Endothelial cell of umbilical vein (primary cell): ENCODE results near the gene MORC4. TPM values are rescaled to one million over a fixed set of nuclear protein-coding genes. Genes with fewer than 3 reads are reported as not detected.

Experiments
- BruUV-seq: library from RNA; stranded (reverse); fragments of 400-500 nt; replicated peaks from 2 replicates; lab custom pipeline; 2021; lab: Mats Ljungman, UMichigan
- CTCF ChIA-PET: fragments of 300-600, 350-600 bp; sonication (Branson Sonifier 250); formaldehyde crosslinking; loops from one replicate; lab custom pipeline; 2021; ENCODE audit warnings: antibody characterized with exemption, inconsistent platforms; lab: Charles Lee
- POLR2A ChIA-PET: fragments of 300-600, 350-600 bp; sonication (Branson Sonifier 250); formaldehyde crosslinking; loops from one replicate; lab custom pipeline; 2021; ENCODE audit warnings: antibody characterized with exemption, inconsistent platforms; lab: Charles Lee
- DNase-seq: peaks from one replicate; pipeline ENCODE4 v3.0.0-alpha.2; 2011; ENCODE audit warnings: low read depth, low spot score
- FAIRE-seq: peaks from 2 replicates; lab custom pipeline; 2011; peaks lifted over from hg19 to GRCh38; lab: Jason Lieb, UNC
- H2AFZ ChIP-seq: 2 replicates; pipeline ENCODE4 v1.6.0; 2012; ENCODE audit warnings: low read depth, low read length, control low read depth, inconsistent platforms
- H3K27ac ChIP-seq: 2 replicates; pipeline ENCODE4 v1.5.1; 2011; ENCODE audit warnings: low read depth, mild to moderate bottlenecking, control low read depth, low read length, moderate library complexity; ENCODE audit not compliant: insufficient read depth
- H3K27me3 ChIP-seq, 2 experiments: 2 replicates each; pipeline versions ENCODE4 v1.6.0 to v1.6.1; 2011; ENCODE audit warnings: low read length in 2 of 2, mixed read lengths in 1 of 2; ENCODE audit not compliant: control insufficient read depth in 2 of 2, insufficient read depth in 2 of 2
- H3K36me3 ChIP-seq, 2 experiments: 2 replicates in 1 of 2; 3 replicates in 1 of 2; pipeline ENCODE4 v1.5.1; 2011; ENCODE audit warnings: low read length in 2 of 2, mild to moderate bottlenecking in 1 of 2, moderate library complexity in 1 of 2; ENCODE audit not compliant: control insufficient read depth in 2 of 2, insufficient read depth in 2 of 2; ENCODE audit errors: extremely low read depth in 1 of 2
- H3K4me1 ChIP-seq: 3 replicates; pipeline ENCODE4 v1.5.1; 2011; ENCODE audit warnings: mild to moderate bottlenecking, low read length; ENCODE audit not compliant: control insufficient read depth, insufficient read depth; ENCODE audit errors: extremely low read depth
- H3K4me2 ChIP-seq: 2 replicates; pipeline ENCODE4 v1.6.1; 2011; ENCODE audit warnings: low read length, control low read depth, mixed read lengths; ENCODE audit not compliant: insufficient read depth
- H3K4me3 ChIP-seq, 3 experiments: fragments of 200-600 bp in 1 of 3; sonication (generic), shearing (Covaris generic) in 1 of 3; replicated peaks in 1 of 3; 2 replicates each; pipeline ENCODE4 v1.5.1; 2011 to 2016; ENCODE audit warnings: control low read depth in 3 of 3, low read length in 3 of 3, mild to moderate bottlenecking in 2 of 3, inconsistent platforms in 1 of 3, low read depth in 1 of 3, moderate library complexity in 1 of 3; ENCODE audit not compliant: insufficient read depth in 1 of 3
- H3K79me2 ChIP-seq: 2 replicates; pipeline ENCODE4 v1.6.0; 2012; ENCODE audit warnings: low read length, inconsistent platforms; ENCODE audit not compliant: control insufficient read depth, insufficient read depth
- H3K9ac ChIP-seq: replicated peaks from 2 replicates; pipeline ENCODE3; 2011; ENCODE audit warnings: low read length, control low read depth; ENCODE audit not compliant: insufficient read depth; ENCODE audit errors: extremely low read depth
- H3K9me1 ChIP-seq: replicated peaks from 3 replicates; pipeline ENCODE4 v1.6.0; 2011; ENCODE audit warnings: mild to moderate bottlenecking, low read length; ENCODE audit not compliant: control insufficient read depth, insufficient read depth; ENCODE audit errors: extremely low read depth
- H3K9me3 ChIP-seq: replicated peaks from 2 replicates; pipeline ENCODE4 v1.5.1; 2012; ENCODE audit warnings: low read length, inconsistent platforms; ENCODE audit not compliant: control insufficient read depth, insufficient read depth
- H4K20me1 ChIP-seq: replicated peaks from 2 replicates; pipeline ENCODE3; 2011; ENCODE audit warnings: mild to moderate bottlenecking, low read length; ENCODE audit not compliant: control insufficient read depth, insufficient read depth; ENCODE audit errors: extremely low read depth
- EZH2 ChIP-seq: IDR thresholded peaks from 2 replicates; pipeline ENCODE4 v1.6.1; 2012; ENCODE audit warnings: borderline replicate concordance, low read depth, mild to moderate bottlenecking, moderate library complexity, low read length, inconsistent platforms; ENCODE audit not compliant: severe bottlenecking
- FOS ChIP-seq: IDR thresholded peaks from 2 replicates; pipeline ENCODE4 v1.6.1; 2011; ENCODE audit warnings: mild to moderate bottlenecking, low read length, moderate library complexity, borderline replicate concordance; ENCODE audit not compliant: insufficient read depth
- GATA2 ChIP-seq: IDR thresholded peaks from 2 replicates; pipeline ENCODE4 v1.7.0; 2011; ENCODE audit warnings: low read depth, mild to moderate bottlenecking, moderate library complexity, mixed read lengths, low read length; ENCODE audit not compliant: insufficient read length, insufficient read depth
- JUN ChIP-seq: IDR thresholded peaks from 2 replicates; pipeline ENCODE4 v1.6.1; 2011; ENCODE audit warnings: borderline replicate concordance, low read depth; ENCODE audit not compliant: insufficient read length, insufficient read depth
- MYC ChIP-seq: IDR thresholded peaks from one replicate; pipeline ENCODE4 v1.6.1; 2011; ENCODE audit warnings: mild to moderate bottlenecking, low read depth, low read length
- POLR2A ChIP-seq: IDR thresholded peaks from 2 replicates; pipeline ENCODE4 v1.6.1; 2012; ENCODE audit warnings: low read depth, mild to moderate bottlenecking, control low read depth, low read length
- POLR2AphosphoS5 ChIP-seq: IDR thresholded peaks from 2 replicates; pipeline ENCODE4 v1.6.1; 2012; ENCODE audit warnings: low read depth, mild to moderate bottlenecking, control low read depth, low read length, moderate library complexity; ENCODE audit not compliant: insufficient read depth
- dilution Hi-C: fragments of 300-500 bp; cut with MboI; formaldehyde crosslinking; loops from one replicate; pipeline ENCODE4 v1.15.0; 2019; ENCODE audit warnings: low sequenced_read_pairs; ENCODE audit not compliant: extremely low pct_ligation_motif_present
- intact Hi-C: fragments of 100-400 bp; cut with micrococcal nuclease; formaldehyde crosslinking; loops from one replicate; pipeline ENCODE4 v1.10.0; 2022
- polyA plus RNA-seq, 4 experiments: library from polyadenylated mRNA; depleted of rRNA in 3 of 4; stranded (reverse) in 3 of 4; unstranded in 1 of 4; fragments of >200 nt; gene quantifications; 2 replicates each; pipeline versions ENCODE4 v1.2.1 to v1.2.3, GENCODE V29; 2011 to 2012; ENCODE audit warnings: missing spikeins in 1 of 4
- total RNA-seq: library from RNA; stranded (reverse); gene quantifications from 2 replicates; pipeline ENCODE4 v1.2.3, GENCODE V29; 2021
- TF ChIP-seq, protein P1 (sequence below): IDR thresholded peaks from 2 replicates; pipeline ENCODE4 v1.6.1; 2011; ENCODE audit not compliant: insufficient read depth, insufficient read length
- TF ChIP-seq, protein P2 (sequence below), 2 donors: IDR thresholded peaks; 1 replicate in 1 of 2; 2 replicates in 1 of 2; pipeline ENCODE4 v1.5.1; 2011; ENCODE audit warnings: low read length in 2 of 2, mild to moderate bottlenecking in 2 of 2, moderate library complexity in 2 of 2, control low read depth in 1 of 2, inconsistent platforms in 1 of 2, low read depth in 1 of 2; ENCODE audit not compliant: insufficient read depth in 1 of 2; ENCODE audit errors: extremely low read depth in 1 of 2

MORC4 gene
- total and polyA plus RNA-seq, 2 donors (not counting 3 experiments of a cell fraction or from before 2014, with no cell fraction given): 4.3 to 12.0 TPM

GRCh38 chrX:106917830-106918500 lies 82.0 kb downstream of the MORC4 start:
- POLR2A ChIA-PET: interaction anchor here (1.0 kb wide), 1 partner anchor 24 kb away, joined by 3 read pairs; no protein-coding TSS in a partner anchor

DNA sequence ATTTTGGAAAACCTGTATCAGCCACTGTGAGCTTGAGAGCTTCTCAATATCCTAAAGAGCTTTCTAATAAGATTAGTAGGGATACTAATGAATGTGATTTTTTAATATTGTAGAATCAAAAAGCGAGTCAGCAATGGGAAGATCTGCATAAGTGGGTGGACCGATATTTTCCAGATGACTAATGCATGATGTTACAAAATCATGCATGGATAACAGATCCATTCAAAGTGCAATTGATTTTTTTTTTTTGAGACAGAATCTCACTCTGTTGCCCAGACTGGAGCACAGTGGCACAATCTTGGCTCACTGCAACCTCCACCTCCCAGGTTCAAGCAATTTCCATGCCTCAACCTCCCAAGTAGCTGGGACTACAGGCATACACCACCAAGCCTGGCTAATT lies 87.1 kb downstream of the MORC4 start:
- dilution Hi-C loops: no loop called here
- TF ChIP-seq MYC (no peak), POLR2AphosphoS5 (no peak), POLR2A (no peak), GATA2 (no peak), FOS (no peak), EZH2 (no peak), JUN (no peak)
- TF ChIP-seq, protein P1, sequence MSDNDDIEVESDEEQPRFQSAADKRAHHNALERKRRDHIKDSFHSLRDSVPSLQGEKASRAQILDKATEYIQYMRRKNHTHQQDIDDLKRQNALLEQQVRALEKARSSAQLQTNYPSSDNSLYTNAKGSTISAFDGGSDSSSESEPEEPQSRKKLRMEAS: no peak
- TF ChIP-seq, protein P2, sequence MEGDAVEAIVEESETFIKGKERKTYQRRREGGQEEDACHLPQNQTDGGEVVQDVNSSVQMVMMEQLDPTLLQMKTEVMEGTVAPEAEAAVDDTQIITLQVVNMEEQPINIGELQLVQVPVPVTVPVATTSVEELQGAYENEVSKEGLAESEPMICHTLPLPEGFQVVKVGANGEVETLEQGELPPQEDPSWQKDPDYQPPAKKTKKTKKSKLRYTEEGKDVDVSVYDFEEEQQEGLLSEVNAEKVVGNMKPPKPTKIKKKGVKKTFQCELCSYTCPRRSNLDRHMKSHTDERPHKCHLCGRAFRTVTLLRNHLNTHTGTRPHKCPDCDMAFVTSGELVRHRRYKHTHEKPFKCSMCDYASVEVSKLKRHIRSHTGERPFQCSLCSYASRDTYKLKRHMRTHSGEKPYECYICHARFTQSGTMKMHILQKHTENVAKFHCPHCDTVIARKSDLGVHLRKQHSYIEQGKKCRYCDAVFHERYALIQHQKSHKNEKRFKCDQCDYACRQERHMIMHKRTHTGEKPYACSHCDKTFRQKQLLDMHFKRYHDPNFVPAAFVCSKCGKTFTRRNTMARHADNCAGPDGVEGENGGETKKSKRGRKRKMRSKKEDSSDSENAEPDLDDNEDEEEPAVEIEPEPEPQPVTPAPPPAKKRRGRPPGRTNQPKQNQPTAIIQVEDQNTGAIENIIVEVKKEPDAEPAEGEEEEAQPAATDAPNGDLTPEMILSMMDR (IDR thresholded peaks at IDR 0.05; ENCODE audit: extremely low read depth in 1 of 2, insufficient read depth in 1 of 2, low read depth in 1 of 2, low read length in 2 of 2): no peak
- Histone ChIP-seq H3K27ac (no peak overlapping the region), H3K79me2 (no peaks in the 10 kb centered on the region), H3K9ac (no peak overlapping the region), H3K4me3 (no peak overlapping the region), H3K27me3 (no peaks in the 10 kb centered on the region), H3K4me1 (peaks cover 9% of the 10 kb centered on the region), H3K36me3 (no peaks in the 10 kb centered on the region), H2AFZ (no peak overlapping the region), H3K4me2 (no peak overlapping the region), H3K9me3 (no peaks in the 10 kb centered on the region), H3K9me1 (no peaks in the 10 kb centered on the region), H4K20me1 (no peaks in the 10 kb centered on the region)
- DNase-seq (no peak), FAIRE-seq (peak; percentile 28)
- no TSS peak for BruUV-seq
- intact Hi-C loops: no loop called here
- POLR2A ChIA-PET: no interaction called here
- CTCF ChIA-PET: interaction anchor here (2.1 kb wide), 1 partner anchor 14 kb away, joined by 7 read pairs; no protein-coding TSS in a partner anchor

More at GRCh38 chrX:106917830-106918500, 82.0 kb downstream of the MORC4 start:
- DNase-seq (peak; percentile 86), FAIRE-seq (peak; percentile 98)
- no TSS peak for BruUV-seq
- TF ChIP-seq FOS: peak; percentile 75
- TF ChIP-seq GATA2: peak; percentile 97
- peak; percentile 82 for TF ChIP-seq POLR2AphosphoS5
- TF ChIP-seq JUN: peak; percentile 24
- no peak for TF ChIP-seq POLR2A
- Histone ChIP-seq H3K9me1 (no peaks in the 10 kb centered on the region), H3K9ac (no peak overlapping the region), H3K4me2 (no peak overlapping the region), H2AFZ (no peak overlapping the region), H3K4me1 (peaks cover 17% of the 10 kb centered on the region), H3K36me3 (no peaks in the 10 kb centered on the region), H4K20me1 (no peaks in the 10 kb centered on the region), H3K27me3 (peaks cover 3 to 17% of the 10 kb centered on the region in 2 experiments), H3K27ac (no peak overlapping the region), H3K9me3 (no peaks in the 10 kb centered on the region), H3K4me3 (no peak overlapping the region), H3K79me2 (no peaks in the 10 kb centered on the region)
- CTCF ChIA-PET: interaction anchor here (0.6 to 1.1 kb wide), 3 partner anchors 12 to 42 kb away, joined by 3 to 7 read pairs (median 4); no protein-coding TSS in a partner anchor
- dilution Hi-C loops (no loop called here), intact Hi-C loops (loop anchor here (1.0 kb wide), 2 partner anchors 14 to 24 kb away; no protein-coding TSS in a partner anchor)
